Hematopoietic multipotent progenitor cell (in vitro differentiated cells): ENCODE measurements around the gene NDUFS6. TPM values are rescaled to one million over a fixed set of nuclear protein-coding genes. Genes with fewer than 3 reads are reported as not detected.
"Not testable (repeated sequence)": the region's sequence is repeated elsewhere in the genome, so short reads cannot be mapped to it uniquely, and the experiment has no call there.

ENCODE experiments used
- DNase-seq, 3 donors: peaks; one replicate each; pipeline ENCODE4 v3.0.0-alpha.2; 2011 to 2015; ENCODE audit warnings: low read depth in 2 of 3, low spot score in 2 of 3
- total RNA-seq: library from RNA; depleted of rRNA; stranded (reverse); fragments of >200 nt; gene quantifications from one replicate; pipeline ENCODE4 v1.2.3, GENCODE V29; 2012

NDUFS6 gene
- total RNA-seq, 1 donor = 31.5 TPM

DNA sequence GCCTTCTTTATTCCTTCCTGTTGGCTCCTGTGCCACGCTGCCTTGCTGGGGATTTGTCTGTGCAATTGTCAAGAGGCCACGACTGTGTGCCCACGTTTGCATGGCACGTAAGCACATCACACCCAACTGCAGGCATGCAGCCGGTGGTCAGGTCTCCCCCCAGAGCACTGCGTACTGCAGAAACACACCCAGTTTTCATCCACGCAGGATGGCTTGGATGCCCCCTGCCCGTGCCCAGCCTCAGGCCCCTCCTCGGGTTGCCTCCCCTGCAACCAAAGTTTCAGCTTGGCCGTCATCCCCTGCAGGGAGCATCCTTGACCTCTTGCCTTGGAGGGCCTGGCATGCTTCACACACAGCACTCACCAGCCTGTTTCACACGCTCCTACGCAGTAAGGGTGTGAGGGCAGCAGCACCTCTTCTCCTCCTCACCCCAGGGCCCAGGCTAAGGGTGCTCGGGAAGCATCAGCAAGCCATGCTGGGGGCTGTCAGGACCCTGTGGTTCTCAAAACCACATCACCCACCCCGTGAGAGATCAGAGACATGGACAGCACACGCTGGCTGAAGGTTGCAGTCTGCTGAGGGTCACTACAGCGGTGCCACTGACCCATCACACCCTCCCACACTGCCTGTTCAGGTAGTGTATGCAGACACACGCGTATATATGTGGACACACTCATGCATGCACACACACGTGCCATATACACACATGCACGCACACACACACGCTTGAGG lies 4.7 kb upstream of the NDUFS6 start:
- DNase-seq = no peak

- no peak for DNase-seq
Measured at GRCh38 chr5:1797103-1797800, 4.0 kb upstream of the NDUFS6 start.

GRCh38 chr5:1797855-1798254 lies 3.4 kb upstream of the NDUFS6 start:
- DNase-seq = no peak

DNA sequence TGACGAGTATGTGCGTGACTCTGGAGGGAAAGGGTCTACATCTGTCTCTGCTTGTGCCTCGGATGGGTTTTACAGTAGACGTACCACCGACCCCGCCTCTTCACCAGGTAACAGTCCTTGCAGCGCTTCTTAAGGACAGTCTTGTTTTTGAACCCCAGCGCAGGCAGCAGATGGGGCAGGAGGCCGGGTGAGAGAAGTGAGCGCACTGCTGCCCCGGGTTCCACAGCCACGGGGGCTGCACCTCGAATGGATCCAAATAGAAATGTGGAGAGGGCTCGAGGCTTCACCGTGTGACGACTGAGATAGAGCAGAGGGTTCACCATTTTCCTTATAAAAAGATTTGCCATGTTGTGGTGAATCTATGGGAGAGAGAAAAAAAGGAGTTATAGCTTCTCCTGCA lies 2.6 kb upstream of the NDUFS6 start:
- DNase-seq = not testable (repeated sequence)

DNA sequence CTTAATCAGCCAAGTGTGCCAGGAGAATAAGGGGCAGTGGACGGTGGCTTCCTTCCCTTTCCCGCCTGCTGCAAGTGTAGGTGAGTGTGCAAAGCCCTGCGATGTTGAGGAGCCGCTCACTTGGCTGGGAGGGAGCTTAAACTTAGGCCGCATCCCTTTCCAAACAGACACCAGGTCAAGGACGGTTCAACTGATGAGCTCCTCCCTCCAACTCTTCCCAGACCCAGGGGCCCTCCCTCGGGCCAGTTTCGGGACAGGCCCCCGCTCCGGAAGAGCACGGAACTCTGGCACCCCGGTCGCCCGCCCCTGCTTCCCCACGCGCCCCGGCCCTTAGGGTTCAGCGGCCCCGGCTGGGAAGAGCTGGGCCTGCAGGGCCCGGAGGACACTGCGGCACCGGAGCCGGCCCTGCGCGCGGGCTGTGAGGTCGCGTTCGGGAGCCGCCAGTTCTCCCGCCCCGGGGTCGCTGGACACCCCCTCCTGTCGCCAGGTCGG lies 2.1 kb upstream of the NDUFS6 start:
- peak in 1 of 3 donors; percentile 18 for DNase-seq

GRCh38 chr5:1799602-1800471 lies 1.4 kb upstream of the NDUFS6 start, which contains the start of gene MRPL36:
MRPL36 (minus strand) TSS chr5:1799837; CDS start chr5:1798935, 902 bp downstream.
- peak; percentile 88 to 93 (median 93) for DNase-seq

- peak; percentile 41 to 57 (median 54) for DNase-seq
Measured at GRCh38 chr5:1800472-1801221, 560 bp upstream of the NDUFS6 start.

- no peak for DNase-seq
Measured at GRCh38 chr5:1801967-1802295, 724 bp downstream of the NDUFS6 start.

GRCh38 chr5:1803192-1803591 lies 2.0 kb downstream of the NDUFS6 start:
- no peak for DNase-seq

DNA sequence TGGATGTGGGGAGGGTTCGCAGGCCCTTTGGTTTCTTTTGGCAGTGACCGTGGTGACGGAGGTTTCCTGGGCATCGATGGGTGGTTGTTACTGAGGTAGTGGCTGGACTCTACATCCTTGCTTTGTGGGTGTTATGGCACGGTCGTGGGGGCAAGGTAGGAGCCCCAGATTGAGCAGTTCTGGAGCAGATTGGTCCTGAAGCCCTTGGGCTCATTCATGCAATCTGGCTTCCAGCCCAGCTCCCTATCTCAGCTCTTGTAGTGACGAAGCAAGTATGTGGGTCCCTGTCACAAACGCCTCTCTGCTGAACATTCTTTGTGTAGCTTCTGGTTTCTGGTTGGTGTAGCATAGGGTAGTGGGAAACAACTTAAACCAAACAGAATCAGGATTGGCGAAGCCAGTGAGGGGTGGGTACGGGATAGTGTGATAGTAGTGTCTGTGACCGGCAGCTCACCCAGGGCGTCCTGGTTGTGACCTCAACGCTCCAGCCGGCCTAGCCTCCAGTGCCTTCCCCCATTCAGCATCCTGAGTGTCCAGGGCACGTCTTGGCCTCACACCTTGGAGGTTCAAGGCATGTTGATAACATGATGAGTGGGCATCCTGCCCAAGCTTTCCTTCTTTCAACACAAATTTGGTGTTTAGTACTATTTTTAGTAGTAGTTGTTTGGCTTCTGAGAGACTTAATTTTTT lies 2.9 kb downstream of the NDUFS6 start:
- DNase-seq = no peak

DNA sequence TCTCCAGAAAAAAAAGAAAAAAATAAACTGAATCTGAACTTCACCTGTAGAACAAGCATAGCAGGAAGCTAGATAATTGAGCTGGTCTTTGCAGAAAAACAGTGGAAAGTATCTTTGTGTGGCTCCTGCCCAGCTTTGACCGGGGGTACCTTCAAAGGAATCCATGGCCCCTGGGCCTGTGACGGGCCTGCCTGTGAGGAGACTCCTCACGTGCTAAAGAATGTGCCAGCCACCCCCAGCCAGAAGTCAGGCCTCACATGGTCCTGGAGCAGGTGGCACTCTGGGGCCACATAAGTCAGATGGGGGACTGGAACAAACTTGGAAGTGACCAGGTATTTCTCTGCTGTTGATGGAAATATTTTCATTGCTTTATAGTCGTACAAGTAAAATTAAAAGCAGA lies 4.1 kb downstream of the NDUFS6 start:
- DNase-seq = no peak

DNA sequence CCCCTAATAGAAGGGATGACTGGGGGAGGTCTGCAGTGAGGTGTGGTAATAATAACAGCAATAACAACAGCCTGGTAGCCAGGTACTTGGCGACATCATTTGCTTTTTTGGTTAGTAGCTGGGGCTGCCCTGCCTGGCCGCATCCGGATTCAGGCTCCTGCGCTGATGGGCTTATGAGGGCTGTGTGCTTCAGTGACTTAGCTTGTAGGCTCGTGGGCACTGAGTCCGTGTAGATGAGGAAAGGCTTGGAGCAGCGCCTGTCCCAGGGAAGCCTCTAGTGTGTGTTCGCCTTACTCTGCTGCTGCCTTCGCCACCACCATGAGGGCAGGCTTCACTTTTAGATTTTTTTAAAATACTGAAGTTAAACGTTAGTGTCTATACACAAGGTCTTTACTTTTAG lies 4.5 kb downstream of the NDUFS6 start:
- no peak for DNase-seq

DNA sequence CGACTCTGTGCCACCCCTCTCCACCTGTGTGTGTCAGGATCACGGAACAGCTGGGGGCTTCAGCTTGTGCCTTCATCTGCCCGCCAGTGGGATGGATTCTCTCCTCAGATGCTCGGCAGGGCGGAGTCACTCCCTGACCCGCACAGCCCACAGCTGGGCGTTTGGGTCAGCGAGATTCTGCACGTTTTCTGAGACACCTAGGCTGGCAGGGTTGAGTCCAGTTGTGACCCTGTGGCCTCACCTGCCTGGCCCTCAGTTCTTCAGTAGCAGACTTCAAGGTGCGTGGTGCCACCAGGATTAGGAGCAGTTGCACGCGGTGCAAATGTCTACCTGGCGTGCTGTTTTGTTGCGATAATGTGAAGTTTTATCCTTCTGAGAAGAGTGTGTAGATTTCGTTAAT lies 5.0 kb downstream of the NDUFS6 start:
- DNase-seq = no peak

GRCh38 chr5:1806974-1807373 lies 5.8 kb downstream of the NDUFS6 start:
- DNase-seq = no peak

GRCh38 chr5:1807451-1808185 lies 6.4 kb downstream of the NDUFS6 start:
- no peak for DNase-seq

- no peak for DNase-seq
Measured at GRCh38 chr5:1808439-1808838, 7.2 kb downstream of the NDUFS6 start.

DNA sequence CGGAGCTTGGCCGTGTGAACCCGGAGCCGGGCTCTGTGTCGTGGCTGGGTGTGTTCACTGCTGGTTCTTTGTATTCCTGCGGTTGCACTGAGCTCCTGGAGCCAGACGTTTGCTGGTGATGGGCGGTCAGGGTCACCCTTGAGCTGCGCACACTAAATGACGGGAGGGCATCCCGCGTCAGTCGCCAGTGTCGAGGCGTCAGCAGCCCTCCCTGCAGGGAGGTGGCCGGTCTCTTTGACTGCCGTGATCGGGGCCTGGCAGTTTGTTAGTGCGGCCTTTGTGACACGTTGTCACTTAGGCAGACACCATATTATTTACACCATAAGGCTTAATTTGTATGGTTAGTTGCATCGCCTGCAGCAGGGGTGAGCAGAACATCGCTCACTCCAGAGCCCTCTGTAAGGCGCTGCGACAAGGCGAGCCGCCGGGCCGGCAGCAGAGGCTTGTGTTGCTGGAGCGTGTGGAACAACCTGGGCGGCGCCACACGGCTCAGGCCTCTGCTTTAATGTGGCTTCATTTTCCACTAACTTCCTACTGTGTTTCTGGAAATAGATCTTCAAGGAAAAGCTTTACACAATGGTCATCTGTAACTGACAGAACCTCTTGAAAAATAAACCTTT lies 8.3 kb downstream of the NDUFS6 start:
- DNase-seq = no peak

DNA sequence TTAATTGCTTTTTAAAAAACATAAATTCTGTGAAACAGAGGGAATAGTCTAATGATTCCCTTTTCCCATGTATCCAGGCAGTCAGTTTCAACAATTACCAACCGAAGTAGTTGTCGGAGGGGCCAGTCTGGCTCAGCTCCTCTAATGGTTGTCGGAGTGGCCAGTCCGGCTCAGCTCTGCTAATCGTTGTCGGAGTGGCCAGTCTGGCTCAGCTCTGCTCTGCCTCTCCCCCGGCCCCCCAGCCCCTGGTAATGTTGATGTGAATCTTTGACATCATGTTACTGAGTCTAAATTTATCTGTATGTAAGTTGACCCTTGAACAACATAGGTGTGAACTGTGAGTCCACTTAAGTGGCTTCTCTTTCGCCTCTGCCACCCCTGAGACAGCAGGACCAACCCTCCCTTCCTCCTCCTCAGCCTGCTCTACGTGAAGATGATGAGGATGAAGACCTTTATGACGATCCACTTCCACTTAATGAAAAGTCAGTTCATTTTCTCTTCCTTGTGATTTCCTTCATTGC lies 9.4 kb downstream of the NDUFS6 start:
- no peak for DNase-seq
